ENCODE results near the gene DNAI1. TPM values are rescaled to one million over a fixed set of nuclear protein-coding genes. Genes with fewer than 3 reads are reported as not detected.

The DNAI1 gene
- total and polyA plus RNA-seq, 2 of the 13 experiments (the other 11 are each of a cell fraction or from before 2014, with no cell fraction given), result not detected

- no peak for TF ChIP-seq ZNF609 (CRISPR knock-in tag; IDR thresholded peaks at IDR 0.05; ENCODE audit: borderline replicate concordance)
Measured at GRCh38 chr9:34540827-34541226, 82.2 kb downstream of the DNAI1 start (continued).

DNA sequence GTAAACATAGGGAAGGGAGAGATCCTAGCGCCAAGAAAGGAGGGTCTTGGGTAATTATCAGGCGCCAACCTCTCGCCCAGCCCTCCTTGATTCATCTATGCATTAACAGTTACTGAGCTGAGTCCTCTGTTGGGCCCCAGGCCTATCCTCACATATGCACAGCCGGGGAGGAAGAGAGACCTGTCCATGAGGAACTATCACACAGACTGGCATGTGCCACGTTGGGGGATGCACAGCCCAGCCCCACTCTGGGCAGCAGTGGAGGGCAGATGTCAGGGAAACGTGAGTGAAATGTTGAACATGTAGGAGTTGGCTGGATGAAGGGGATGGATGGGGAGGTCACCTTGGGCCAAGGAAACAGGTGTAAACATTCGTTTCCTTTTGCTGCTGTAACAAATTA is 82.9 kb downstream of the DNAI1 start:
- no peak for DNase-seq (ENCODE audit: low spot score)
- 8% methylated on average over 6 of the region's 7 CpGs for WGBS (ENCODE audit: low lambda C conversion rate)
- Histone ChIP-seq H3K9me3 (ENCODE audit: low read length) (no peaks in the 10 kb centered on the region), H3K4me2 (ENCODE audit: low read depth, low read length) (no peak overlapping the region), H4K20me1 (ENCODE audit: insufficient read depth, low read length) (no peaks in the 10 kb centered on the region), H3K36me3 (replicated peaks in 1 of 2; ENCODE audit: control insufficient read depth in 1 of 2, insufficient read depth in 2 of 2, low read length in 2 of 2) (no peaks in the 10 kb centered on the region), H3K79me2 (ENCODE audit: insufficient read depth, low read length) (no peaks in the 10 kb centered on the region), H3K4me3 (replicated peaks in 1 of 3; ENCODE audit: insufficient read depth in 1 of 3, low read depth in 2 of 3, low read length in 3 of 3) (no peak overlapping the region), H3K9ac (ENCODE audit: insufficient read depth, low read depth, low read length) (no peak overlapping the region), H3K4me1 (ENCODE audit: insufficient read depth, low read length) (peaks cover 18% of the 10 kb centered on the region), H2AFZ (ENCODE audit: low read length) (no peak overlapping the region), H3K27ac (ENCODE audit: extremely low read length, insufficient read depth, low read length) (no peak overlapping the region), H3K27me3 (ENCODE audit: control insufficient read depth in 1 of 2, insufficient read depth in 2 of 2, low read length in 2 of 2) (peaks cover 2 to 12% of the 10 kb centered on the region in 2 experiments; a peak in 3 of 5 replicates)
- no peak for ATAC-seq
- TF ChIP-seq ZNF644 (CRISPR knock-in tag; IDR thresholded peaks at IDR 0.05; ENCODE audit: low read depth), result no peak
- TF ChIP-seq, protein P1, sequence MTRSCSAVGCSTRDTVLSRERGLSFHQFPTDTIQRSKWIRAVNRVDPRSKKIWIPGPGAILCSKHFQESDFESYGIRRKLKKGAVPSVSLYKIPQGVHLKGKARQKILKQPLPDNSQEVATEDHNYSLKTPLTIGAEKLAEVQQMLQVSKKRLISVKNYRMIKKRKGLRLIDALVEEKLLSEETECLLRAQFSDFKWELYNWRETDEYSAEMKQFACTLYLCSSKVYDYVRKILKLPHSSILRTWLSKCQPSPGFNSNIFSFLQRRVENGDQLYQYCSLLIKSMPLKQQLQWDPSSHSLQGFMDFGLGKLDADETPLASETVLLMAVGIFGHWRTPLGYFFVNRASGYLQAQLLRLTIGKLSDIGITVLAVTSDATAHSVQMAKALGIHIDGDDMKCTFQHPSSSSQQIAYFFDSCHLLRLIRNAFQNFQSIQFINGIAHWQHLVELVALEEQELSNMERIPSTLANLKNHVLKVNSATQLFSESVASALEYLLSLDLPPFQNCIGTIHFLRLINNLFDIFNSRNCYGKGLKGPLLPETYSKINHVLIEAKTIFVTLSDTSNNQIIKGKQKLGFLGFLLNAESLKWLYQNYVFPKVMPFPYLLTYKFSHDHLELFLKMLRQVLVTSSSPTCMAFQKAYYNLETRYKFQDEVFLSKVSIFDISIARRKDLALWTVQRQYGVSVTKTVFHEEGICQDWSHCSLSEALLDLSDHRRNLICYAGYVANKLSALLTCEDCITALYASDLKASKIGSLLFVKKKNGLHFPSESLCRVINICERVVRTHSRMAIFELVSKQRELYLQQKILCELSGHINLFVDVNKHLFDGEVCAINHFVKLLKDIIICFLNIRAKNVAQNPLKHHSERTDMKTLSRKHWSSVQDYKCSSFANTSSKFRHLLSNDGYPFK (CRISPR knock-in tag; IDR thresholded peaks at IDR 0.05; ENCODE audit: borderline replicate concordance), result no peak
- TF ChIP-seq KLF9 (CRISPR knock-in tag; IDR thresholded peaks at IDR 0.05; ENCODE audit: low read depth), result no peak
- no peak for TF ChIP-seq CENPBD1 (CRISPR knock-in tag; IDR thresholded peaks at IDR 0.05; ENCODE audit: borderline replicate concordance, low read depth)
- POLR2A ChIA-PET, result no interaction called here
- BruUV-seq (replicated peaks), result no TSS peak
- in situ Hi-C loops (cut with HindIII; ENCODE audit: extremely low pct_ligation_motif_present, low pct_unique_long_range_greater_than_20kb), result no loop called here
- intact Hi-C loops (cut with micrococcal nuclease; ENCODE audit: unreplicated experiment), result no loop called here
- no peak for FAIRE-seq
- CTCF ChIA-PET (ENCODE audit: low intra/inter-chr PET ratio, low total read pairs), result no interaction called here

Data from HepG2 (cell line).